ENCODE measurements around the gene COL5A1.

Gene COL5A1

GRCh38 chr9:134811673-134812342 lies 170.2 kb downstream of the COL5A1 start:
- no peak for DNase-seq (ENCODE audit: low read depth in 1 of 2, low spot score in 1 of 2)

GRCh38 chr9:134812343-134812673 lies 170.7 kb downstream of the COL5A1 start:
- DNase-seq (ENCODE audit: low read depth in 1 of 2, low spot score in 1 of 2), result no peak

DNA sequence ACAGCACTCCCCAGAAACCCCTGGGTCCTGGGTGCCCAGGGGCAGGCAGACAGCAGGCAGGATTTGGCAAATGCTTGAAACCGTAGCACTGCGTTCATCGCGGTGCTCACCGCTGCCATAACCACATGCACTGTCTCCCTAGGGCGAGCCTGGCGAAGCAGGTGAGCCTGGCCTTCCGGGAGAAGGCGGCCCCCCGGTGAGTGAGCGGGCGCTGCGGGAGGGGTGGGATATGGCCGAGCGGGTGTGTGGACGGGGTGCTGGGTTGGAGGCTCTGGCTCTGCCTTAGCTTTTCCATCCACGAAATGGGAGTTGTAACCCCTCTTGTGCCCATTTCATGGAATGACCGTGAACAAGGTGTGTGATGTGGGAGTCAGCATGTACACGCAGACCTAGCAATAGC lies 172.2 kb downstream of the COL5A1 start:
- DNase-seq (ENCODE audit: low read depth in 1 of 2, low spot score in 1 of 2), result no peak

DNA sequence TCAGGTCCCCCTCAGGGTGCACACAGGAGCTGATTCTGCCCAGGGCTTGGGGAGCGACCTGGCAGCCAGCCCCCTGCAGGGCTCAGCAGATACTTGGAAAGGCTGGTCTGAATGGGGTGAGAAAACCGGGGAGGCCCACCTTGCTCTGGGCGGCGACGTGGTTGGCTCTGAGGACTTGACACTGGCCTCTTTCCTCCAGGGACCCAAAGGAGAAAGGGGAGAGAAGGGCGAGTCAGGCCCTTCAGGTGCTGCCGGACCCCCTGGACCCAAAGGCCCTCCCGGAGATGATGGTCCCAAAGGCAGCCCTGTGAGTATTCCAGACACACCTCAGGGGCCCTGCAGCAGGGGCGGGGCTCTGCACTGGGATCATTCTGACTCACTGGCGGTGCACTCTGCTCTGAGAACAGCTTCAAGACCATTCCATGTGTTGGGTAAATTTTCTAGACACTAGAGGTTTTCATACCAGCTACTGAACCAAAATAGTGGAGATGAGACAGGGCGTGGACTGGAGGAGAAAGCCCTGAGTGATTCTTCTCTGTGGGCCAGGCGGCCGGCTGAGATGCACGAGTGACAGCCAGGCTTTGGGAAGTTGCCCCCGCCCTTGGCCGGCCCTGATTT lies 173.1 kb downstream of the COL5A1 start:
- DNase-seq (ENCODE audit: low read depth in 1 of 2, low spot score in 1 of 2), result no peak

GRCh38 chr9:134815435-134816214 lies 174.0 kb downstream of the COL5A1 start:
- DNase-seq (ENCODE audit: low read depth in 1 of 2, low spot score in 1 of 2), result no peak

DNA sequence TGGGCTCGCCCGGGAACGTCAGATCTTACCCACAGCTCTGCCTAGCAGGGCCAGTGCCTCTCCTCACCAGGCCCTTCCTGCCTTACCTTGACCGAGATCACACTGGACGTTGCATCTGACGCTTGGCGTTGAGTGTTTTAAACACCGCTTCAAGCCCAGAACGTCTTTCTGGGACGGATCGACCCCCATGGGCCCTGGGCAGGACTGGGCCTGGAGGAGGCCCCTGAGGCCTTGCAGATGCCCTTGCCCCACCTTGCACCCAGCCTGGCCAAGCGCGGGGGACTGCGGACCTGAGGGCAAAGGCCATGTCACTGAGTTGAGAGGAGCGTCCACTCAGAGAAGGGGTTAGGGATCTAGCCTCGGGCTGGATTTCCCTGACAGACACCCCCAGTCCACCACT lies 174.7 kb downstream of the COL5A1 start:
- DNase-seq (ENCODE audit: low read depth in 1 of 2, low spot score in 1 of 2), result no peak

DNA sequence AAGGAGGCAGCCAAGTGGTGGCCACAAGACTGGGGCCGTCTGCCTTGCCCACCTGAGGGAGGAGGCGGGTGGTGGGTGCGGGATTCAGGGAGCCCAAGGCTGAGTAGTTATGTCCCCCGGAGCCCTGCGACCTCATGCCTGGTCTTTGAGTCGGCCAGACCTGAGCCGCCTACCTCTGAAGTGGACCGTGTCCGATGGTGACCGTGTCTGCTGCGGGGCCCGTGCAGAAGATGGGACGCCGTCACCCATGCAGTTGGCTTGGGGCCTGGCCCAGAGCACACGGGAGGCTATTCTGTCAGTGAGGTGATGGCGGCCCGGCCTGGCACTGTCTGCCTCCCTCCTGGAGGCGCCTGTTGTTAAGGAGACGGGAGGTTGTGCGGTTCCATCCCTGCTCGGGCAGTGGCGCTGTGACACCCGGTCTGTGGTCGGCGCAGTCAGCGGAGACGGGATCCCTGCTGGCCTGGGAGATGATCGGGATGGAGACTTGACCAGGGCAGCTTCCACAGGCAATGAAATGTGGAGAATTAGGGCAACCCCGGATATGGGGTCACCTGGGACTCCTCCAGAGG lies 176.5 kb downstream of the COL5A1 start:
- no peak for DNase-seq (ENCODE audit: low read depth in 1 of 2, low spot score in 1 of 2)

DNA sequence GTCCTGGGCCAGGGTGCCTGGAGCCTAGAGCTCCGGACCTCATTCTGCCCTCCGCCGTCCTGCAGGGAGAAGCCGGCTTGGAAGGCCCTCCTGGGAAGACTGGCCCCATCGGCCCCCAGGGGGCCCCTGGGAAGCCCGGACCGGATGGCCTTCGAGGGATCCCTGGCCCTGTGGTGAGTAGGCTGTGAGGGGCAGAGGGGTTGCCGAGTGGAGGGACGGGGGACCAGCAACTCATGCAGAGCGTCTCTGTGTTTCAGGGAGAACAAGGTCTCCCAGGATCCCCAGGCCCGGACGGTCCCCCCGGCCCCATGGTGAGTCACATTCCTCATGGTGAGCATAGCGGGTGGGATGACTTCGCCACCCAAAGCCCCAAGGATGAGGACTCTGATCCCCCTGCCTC lies 177.0 kb downstream of the COL5A1 start:
- DNase-seq (ENCODE audit: low read depth in 1 of 2, low spot score in 1 of 2), result no peak

- DNase-seq (ENCODE audit: low read depth in 1 of 2, low spot score in 1 of 2), result no peak
Measured at GRCh38 chr9:134820901-134821300, 179.3 kb downstream of the COL5A1 start.

- DNase-seq (ENCODE audit: low read depth in 1 of 2, low spot score in 1 of 2), result no peak
Measured at GRCh38 chr9:134822541-134822940, 180.9 kb downstream of the COL5A1 start.

GRCh38 chr9:134823623-134824022 lies 182.0 kb downstream of the COL5A1 start:
- no peak for DNase-seq (ENCODE audit: low read depth in 1 of 2, low spot score in 1 of 2)

DNA sequence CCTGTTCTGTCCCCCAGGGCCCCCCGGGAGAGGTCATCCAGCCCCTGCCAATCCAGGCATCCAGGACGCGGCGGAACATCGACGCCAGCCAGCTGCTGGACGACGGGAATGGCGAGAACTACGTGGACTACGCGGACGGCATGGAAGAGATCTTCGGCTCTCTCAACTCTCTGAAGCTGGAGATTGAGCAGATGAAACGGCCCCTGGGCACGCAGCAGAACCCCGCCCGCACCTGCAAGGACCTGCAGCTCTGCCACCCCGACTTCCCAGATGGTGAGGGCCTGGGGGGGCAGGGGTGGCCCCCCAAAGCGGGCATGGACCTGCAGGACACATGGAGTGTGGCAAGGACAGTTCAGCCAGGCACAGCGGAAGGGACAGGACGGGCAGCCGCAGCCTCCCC lies 183.0 kb downstream of the COL5A1 start:
- no peak for DNase-seq (ENCODE audit: low read depth in 1 of 2, low spot score in 1 of 2)

DNA sequence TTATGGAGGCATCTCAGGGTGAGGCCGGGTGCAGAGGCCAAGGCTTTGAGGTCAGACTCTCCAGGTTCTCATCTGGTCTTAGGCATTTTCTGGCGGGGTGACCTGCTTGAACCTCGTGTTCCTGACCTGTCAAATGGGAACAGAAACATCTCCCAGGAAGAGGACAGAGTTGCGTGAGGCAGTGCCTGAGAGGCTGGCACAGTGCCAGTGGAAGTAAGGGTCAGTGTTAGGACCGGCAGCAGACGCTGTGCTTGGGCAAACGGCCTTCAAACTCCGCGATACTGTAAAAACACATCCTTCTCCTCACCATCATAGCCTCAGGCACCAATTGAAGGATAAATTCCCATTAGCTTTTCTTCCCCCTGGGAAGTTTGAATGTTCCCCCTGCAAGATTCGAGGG lies 183.4 kb downstream of the COL5A1 start:
- DNase-seq (ENCODE audit: low read depth in 1 of 2, low spot score in 1 of 2), result no peak

GRCh38 chr9:134826336-134827285 lies 185.0 kb downstream of the COL5A1 start:
- DNase-seq (ENCODE audit: low read depth in 1 of 2, low spot score in 1 of 2), result no peak

GRCh38 chr9:134827559-134827958 lies 186.0 kb downstream of the COL5A1 start:
- DNase-seq (ENCODE audit: low read depth in 1 of 2, low spot score in 1 of 2), result no peak

DNA sequence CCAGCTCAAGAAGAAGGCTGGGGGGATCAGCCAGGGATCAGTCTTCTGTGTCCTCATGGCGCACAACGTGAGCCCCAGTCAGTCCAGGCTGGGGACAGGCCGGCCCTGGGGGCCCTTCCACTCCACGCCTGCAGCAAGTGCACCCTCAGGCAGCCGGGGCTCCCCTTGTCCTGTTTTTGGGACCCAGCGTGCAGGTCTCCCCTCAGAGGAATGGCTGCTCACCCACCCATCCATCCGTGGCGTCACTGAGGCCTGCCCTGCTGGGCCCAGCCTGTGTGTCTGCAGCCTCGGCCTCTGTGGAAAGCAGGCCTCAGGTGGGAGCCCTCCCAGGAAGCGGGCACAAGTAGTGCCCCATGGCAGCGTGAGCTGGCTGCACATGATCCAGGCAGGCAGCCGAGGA lies 186.4 kb downstream of the COL5A1 start:
- no peak for DNase-seq (ENCODE audit: low read depth in 1 of 2, low spot score in 1 of 2)

GRCh38 chr9:134828892-134829291 lies 187.3 kb downstream of the COL5A1 start:
- DNase-seq (ENCODE audit: low read depth in 1 of 2, low spot score in 1 of 2), result no peak

GRCh38 chr9:134829356-134829937 lies 187.8 kb downstream of the COL5A1 start:
- DNase-seq (ENCODE audit: low read depth in 1 of 2, low spot score in 1 of 2), result no peak

DNA sequence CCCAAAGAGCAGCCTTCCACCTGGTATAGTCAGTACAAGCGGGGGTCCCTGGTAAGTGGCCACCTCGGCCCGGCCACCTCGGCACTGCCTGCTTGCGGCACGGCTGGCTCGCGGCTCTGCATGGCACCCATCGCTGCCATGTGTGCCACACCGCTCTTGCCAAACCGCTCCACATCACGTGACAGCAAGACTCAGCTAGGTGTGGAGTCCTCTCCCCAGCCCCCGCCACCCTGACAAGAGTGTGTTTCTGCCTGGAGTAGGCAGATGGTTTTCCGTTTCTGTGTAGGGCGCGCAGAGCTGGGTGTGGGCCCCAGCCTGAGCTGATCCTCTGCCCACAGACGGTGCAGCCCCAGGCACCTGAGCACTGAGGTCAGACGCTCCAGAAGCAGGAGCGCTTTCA lies 188.5 kb downstream of the COL5A1 start:
- DNase-seq (ENCODE audit: low read depth in 1 of 2, low spot score in 1 of 2), result no peak

- DNase-seq (ENCODE audit: low read depth in 1 of 2, low spot score in 1 of 2), result no peak
Measured at GRCh38 chr9:134830926-134831720, 189.5 kb downstream of the COL5A1 start.
